Esophagus muscularis mucosa (tissue), 4 donors: Measurements from ENCODE around the gene KMO.

Experiments
- EP300 ChIP-seq: sonication (generic); formaldehyde crosslinking; IDR thresholded peaks from one replicate; pipeline ENCODE4 v1.6.1; 2017; ENCODE audit warnings: antibody characterized with exemption
- POLR2A ChIP-seq: fragments of 450-650 bp; IDR thresholded peaks from one replicate; pipeline ENCODE4 v1.6.1; 2017; ENCODE audit warnings: antibody characterized with exemption, moderate library complexity, mild to moderate bottlenecking, low read depth
- POLR2AphosphoS5 ChIP-seq, 2 donors: sonication (generic); formaldehyde crosslinking; IDR thresholded peaks; one replicate each; pipeline ENCODE4 v1.6.1; 2017; ENCODE audit warnings: antibody characterized with exemption in 2 of 2
- TF ChIP-seq, protein P1 (sequence below), 3 experiments: fragments of 200-600 bp in 2 of 3; fragments of 450-650 bp in 1 of 3; sonication (generic) in 2 of 3; IDR thresholded peaks; one replicate each; pipeline ENCODE4 v1.5.1; 2017 to 2019; ENCODE audit warnings: antibody characterized with exemption in 3 of 3, mild to moderate bottlenecking in 2 of 3, moderate library complexity in 1 of 3

GRCh38 chr1:241611063-241611462, 78.9 kb downstream of the KMO start:
- TF ChIP-seq, protein P1, sequence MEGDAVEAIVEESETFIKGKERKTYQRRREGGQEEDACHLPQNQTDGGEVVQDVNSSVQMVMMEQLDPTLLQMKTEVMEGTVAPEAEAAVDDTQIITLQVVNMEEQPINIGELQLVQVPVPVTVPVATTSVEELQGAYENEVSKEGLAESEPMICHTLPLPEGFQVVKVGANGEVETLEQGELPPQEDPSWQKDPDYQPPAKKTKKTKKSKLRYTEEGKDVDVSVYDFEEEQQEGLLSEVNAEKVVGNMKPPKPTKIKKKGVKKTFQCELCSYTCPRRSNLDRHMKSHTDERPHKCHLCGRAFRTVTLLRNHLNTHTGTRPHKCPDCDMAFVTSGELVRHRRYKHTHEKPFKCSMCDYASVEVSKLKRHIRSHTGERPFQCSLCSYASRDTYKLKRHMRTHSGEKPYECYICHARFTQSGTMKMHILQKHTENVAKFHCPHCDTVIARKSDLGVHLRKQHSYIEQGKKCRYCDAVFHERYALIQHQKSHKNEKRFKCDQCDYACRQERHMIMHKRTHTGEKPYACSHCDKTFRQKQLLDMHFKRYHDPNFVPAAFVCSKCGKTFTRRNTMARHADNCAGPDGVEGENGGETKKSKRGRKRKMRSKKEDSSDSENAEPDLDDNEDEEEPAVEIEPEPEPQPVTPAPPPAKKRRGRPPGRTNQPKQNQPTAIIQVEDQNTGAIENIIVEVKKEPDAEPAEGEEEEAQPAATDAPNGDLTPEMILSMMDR (IDR thresholded peaks at IDR 0.05), result peak; percentile 66 to 71 (median 68)
- TF ChIP-seq POLR2AphosphoS5 (IDR thresholded peaks at IDR 0.05) (no peak), POLR2A (no peak), EP300 (no peak)
